Kidney epithelial cell (primary cell): Measurements from ENCODE around the gene CFAP92. TPM values are rescaled to one million over a fixed set of nuclear protein-coding genes. Genes with fewer than 3 reads are reported as not detected.

Experiments
- DNase-seq: peaks from one replicate; pipeline ENCODE4 v3.0.0-alpha.2; 2010; ENCODE audit warnings: low read depth
- H3K27me3 ChIP-seq: 2 replicates; pipeline ENCODE4 v1.6.0; 2011; ENCODE audit warnings: low read length; ENCODE audit not compliant: control insufficient read depth, insufficient read depth
- H3K36me3 ChIP-seq: 2 replicates; pipeline ENCODE4 v1.5.1; 2011; ENCODE audit warnings: low read length; ENCODE audit not compliant: control insufficient read depth, insufficient read depth
- H3K4me3 ChIP-seq: 2 replicates; pipeline ENCODE4 v1.5.1; 2011; ENCODE audit warnings: low read depth, mild to moderate bottlenecking, control low read depth, low read length
- CTCF ChIP-seq: IDR thresholded peaks from 2 replicates; pipeline ENCODE4 v1.5.1; 2011; ENCODE audit warnings: mild to moderate bottlenecking, moderate library complexity, low read length, control low read depth, inconsistent platforms; ENCODE audit not compliant: insufficient read depth, poor library complexity, severe bottlenecking
- total RNA-seq: library from RNA; depleted of rRNA; stranded (reverse); fragments of >200 nt; gene quantifications from 2 replicates; pipeline ENCODE4 v1.2.3, GENCODE V29; 2015

The CFAP92 gene
- total RNA-seq, 1 donor from 2014 or later = 0.50 TPM

- no peak for DNase-seq
- no peaks in the 10 kb centered on the region for H3K27me3 ChIP-seq
- H3K4me3 ChIP-seq = no peak overlapping the region
- no peak for TF ChIP-seq CTCF
- peaks cover 1% of the 10 kb centered on the region for H3K36me3 ChIP-seq
Observed at GRCh38 chr3:128903501-128903900, 90.4 kb downstream of the CFAP92 start.

DNA sequence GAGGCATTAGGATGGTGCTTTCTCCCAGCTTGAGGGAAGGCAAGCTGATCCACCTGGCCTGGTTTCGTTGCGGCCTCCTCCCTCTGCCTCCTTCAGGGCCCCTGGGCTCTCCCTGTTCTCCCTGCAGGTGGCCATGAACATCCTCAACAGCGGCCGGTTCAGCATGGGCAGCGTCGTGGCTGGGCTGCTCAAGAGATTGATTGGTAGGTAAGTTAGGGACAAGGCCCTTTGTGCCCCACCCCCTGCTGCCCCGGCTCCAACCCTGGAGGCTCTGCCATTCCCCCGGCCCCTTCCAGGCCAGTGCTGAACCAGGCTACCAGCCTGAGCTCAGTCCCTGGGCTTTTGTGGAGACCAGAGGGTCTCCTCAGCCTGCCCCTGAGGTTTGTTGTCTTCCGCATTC is 91.5 kb downstream of the CFAP92 start:
- Histone ChIP-seq H3K27me3 (no peaks in the 10 kb centered on the region), H3K36me3 (peaks cover 1% of the 10 kb centered on the region), H3K4me3 (no peak overlapping the region)
- DNase-seq = no peak
- no peak for TF ChIP-seq CTCF

DNA sequence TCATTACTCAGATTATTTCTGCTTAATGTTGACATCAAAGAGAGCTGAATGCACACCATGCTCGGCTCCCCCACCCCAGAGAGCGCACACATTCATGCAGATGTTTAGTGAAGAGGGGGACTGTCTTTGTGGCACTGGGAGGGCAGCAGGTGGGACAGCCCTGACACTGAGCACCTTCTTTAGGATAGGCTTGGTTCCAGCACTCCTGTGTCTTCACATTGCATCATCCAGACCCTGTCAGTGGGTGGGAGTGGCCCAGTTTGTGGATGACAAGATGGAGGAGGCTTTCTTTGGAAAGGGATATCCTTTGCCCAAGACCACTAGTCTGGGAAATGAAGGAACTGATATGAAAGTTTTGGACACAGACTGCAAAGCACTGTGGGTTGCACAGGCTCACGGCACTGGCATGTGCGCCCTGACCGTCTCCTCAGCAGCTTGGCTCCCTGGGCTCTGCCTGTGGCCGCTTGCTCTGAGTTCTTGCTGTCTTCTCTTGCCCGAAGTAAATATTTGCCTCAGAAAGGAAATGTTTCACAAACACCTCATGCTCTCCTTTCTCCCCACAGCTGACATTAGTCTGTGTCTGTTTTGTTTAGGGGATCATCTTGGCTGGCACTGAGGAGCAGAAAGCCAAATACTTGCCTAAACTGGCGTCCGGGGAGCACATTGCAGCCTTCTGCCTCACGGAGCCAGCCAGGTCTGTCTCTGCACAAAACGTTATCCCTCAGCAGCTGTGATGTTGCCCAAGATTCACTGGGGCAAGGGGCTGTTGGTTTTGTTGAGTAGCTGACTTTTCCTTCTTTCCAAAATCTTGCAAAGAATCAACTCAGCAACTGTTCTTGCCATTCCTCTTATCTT is 97.8 kb downstream of the CFAP92 start:
- no peak for DNase-seq
- Histone ChIP-seq H3K4me3 (no peak overlapping the region), H3K36me3 (peaks cover 7% of the 10 kb centered on the region), H3K27me3 (no peaks in the 10 kb centered on the region)
- TF ChIP-seq CTCF = no peak

DNA sequence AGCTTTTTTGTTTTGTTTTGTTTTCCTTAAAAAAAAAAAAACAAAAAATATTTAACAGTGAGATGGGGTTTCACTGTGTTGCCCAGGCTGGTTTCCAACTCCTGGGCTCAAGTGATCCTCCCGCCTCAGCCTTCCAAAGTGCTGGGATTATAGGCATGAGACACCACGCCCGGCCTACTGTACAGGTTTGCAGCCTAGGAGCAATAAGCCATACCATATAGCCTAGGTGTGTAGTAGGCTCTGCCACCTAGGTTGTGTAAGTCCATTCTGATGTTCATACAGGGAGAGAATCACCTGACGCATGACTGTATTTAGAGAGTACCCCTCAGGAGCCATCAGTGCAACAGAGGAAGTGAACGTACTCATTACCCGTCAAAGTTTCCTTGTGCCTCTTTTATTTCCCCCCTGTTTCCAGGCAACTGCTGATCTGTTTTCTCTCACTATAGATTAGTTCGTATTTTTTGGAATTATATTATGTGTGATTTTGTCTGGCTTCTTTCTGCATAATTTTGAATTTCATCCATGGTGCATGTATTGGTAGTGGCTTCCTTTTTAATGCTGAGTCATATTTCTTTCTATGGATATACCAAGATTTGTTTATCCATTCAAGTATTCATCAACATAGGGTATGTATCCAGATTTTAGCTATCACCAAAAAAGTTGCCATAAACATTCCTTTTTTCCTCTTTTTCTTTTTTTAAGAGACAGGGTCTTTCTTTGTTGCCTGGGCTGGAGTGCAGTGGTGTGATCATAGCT is 104.6 kb downstream of the CFAP92 start:
- no peak for DNase-seq
- H3K27me3 ChIP-seq = no peaks in the 10 kb centered on the region
- no peak for TF ChIP-seq CTCF
- peaks cover 2% of the 10 kb centered on the region for H3K36me3 ChIP-seq
- H3K4me3 ChIP-seq = no peak overlapping the region

GRCh38 chr3:128884992-128885391 is 108.9 kb downstream of the CFAP92 start:
- Histone ChIP-seq H3K27me3 (no peaks in the 10 kb centered on the region), H3K36me3 (peaks cover 2% of the 10 kb centered on the region), H3K4me3 (no peak overlapping the region)
- DNase-seq = no peak
- TF ChIP-seq CTCF = no peak
